Activated T-cell treated with anti-CD3 and anti-CD28 coated beads, Interleukin-2, amount 50 U/mL, for 4 hours (primary cell): ENCODE measurements around the gene GALK2. TPM values are rescaled to one million over a fixed set of nuclear protein-coding genes. Genes with fewer than 3 reads are reported as not detected.

ENCODE experiments used
- ATAC-seq, 2 donors: fragments of 200-7000 bp; cut with Tn5 transposase; one replicate each; pipeline ENCODE4 v1.10.0; 2021
- DNase-seq: peaks from one replicate; pipeline ENCODE4 v3.0.0-alpha.2; 2020
- H3K27me3 Mint-ChIP-seq: one replicate; pipeline ENCODE4 v1.8.0; 2021; ENCODE audit warnings: low read depth, mixed read lengths
- H3K36me3 Mint-ChIP-seq: one replicate; pipeline ENCODE4 v1.8.0; 2022; ENCODE audit warnings: mixed read lengths; ENCODE audit not compliant: insufficient read depth
- H3K4me1 Mint-ChIP-seq: one replicate; pipeline ENCODE4 v1.8.0; 2021; ENCODE audit warnings: low read depth, mixed read lengths
- H3K4me3 Mint-ChIP-seq: one replicate; pipeline ENCODE4 v1.8.0; 2021; ENCODE audit warnings: mild to moderate bottlenecking, moderate library complexity, mixed read lengths
- H3K9me3 Mint-ChIP-seq: one replicate; pipeline ENCODE4 v1.8.0; 2021; ENCODE audit warnings: mixed read lengths
- total RNA-seq, 3 donors: library from RNA; stranded (reverse); gene quantifications; one replicate each; pipeline ENCODE4 v1.2.1, GENCODE V29; 2021

Gene GALK2
- total RNA-seq, 3 donors from 2014 or later = 23.0 to 25.6 (median 24.5) TPM

GRCh38 chr15:49301562-49301961 is 131.5 kb downstream of the GALK2 start:
- no peak for ATAC-seq
- no peaks in the 10 kb centered on the region for H3K27me3 Mint-ChIP-seq
- peaks cover 65% of the 10 kb centered on the region for H3K36me3 Mint-ChIP-seq
- peaks cover 14% of the 10 kb centered on the region for H3K4me1 Mint-ChIP-seq
- DNase-seq = no peak
- peaks cover 4% of the 10 kb centered on the region for H3K9me3 Mint-ChIP-seq
- H3K4me3 Mint-ChIP-seq = no peak overlapping the region

- H3K4me1 Mint-ChIP-seq = peaks cover 11% of the 10 kb centered on the region
- peaks cover 4% of the 10 kb centered on the region for H3K9me3 Mint-ChIP-seq
- no peaks in the 10 kb centered on the region for H3K27me3 Mint-ChIP-seq
- H3K4me3 Mint-ChIP-seq = no peak overlapping the region
- ATAC-seq (no peak), DNase-seq (no peak)
- peaks cover 61% of the 10 kb centered on the region for H3K36me3 Mint-ChIP-seq
Observed at GRCh38 chr15:49303003-49303402, 133.0 kb downstream of the GALK2 start.

GRCh38 chr15:49306551-49306950 is 136.5 kb downstream of the GALK2 start:
- no peak for DNase-seq
- Mint-ChIP-seq H3K27me3 (no peaks in the 10 kb centered on the region), H3K4me1 (peaks cover 3% of the 10 kb centered on the region), H3K36me3 (peaks cover 63% of the 10 kb centered on the region), H3K9me3 (no peaks in the 10 kb centered on the region), H3K4me3 (no peak overlapping the region)
- no peak for ATAC-seq

GRCh38 chr15:49308686-49309085 is 138.6 kb downstream of the GALK2 start:
- Mint-ChIP-seq H3K9me3 (no peaks in the 10 kb centered on the region), H3K36me3 (peaks cover 67% of the 10 kb centered on the region), H3K4me3 (no peak overlapping the region), H3K4me1 (peaks cover 3% of the 10 kb centered on the region), H3K27me3 (no peaks in the 10 kb centered on the region)
- no peak for DNase-seq
- no peak for ATAC-seq

GRCh38 chr15:49309889-49310288 is 139.8 kb downstream of the GALK2 start:
- H3K9me3 Mint-ChIP-seq = no peaks in the 10 kb centered on the region
- DNase-seq (no peak), ATAC-seq (no peak)
- H3K4me3 Mint-ChIP-seq = no peak overlapping the region
- H3K27me3 Mint-ChIP-seq = no peaks in the 10 kb centered on the region
- H3K36me3 Mint-ChIP-seq = peaks cover 62% of the 10 kb centered on the region
- peaks cover 3% of the 10 kb centered on the region for H3K4me1 Mint-ChIP-seq

- ATAC-seq = no peak
- H3K36me3 Mint-ChIP-seq = peaks cover 46% of the 10 kb centered on the region
- no peak overlapping the region for H3K4me3 Mint-ChIP-seq
- H3K9me3 Mint-ChIP-seq = no peaks in the 10 kb centered on the region
- H3K4me1 Mint-ChIP-seq = peaks cover 3% of the 10 kb centered on the region
- H3K27me3 Mint-ChIP-seq = no peaks in the 10 kb centered on the region
- no peak for DNase-seq
Observed at GRCh38 chr15:49313650-49314049, 143.6 kb downstream of the GALK2 start.

- H3K4me3 Mint-ChIP-seq = no peak overlapping the region
- no peaks in the 10 kb centered on the region for H3K9me3 Mint-ChIP-seq
- H3K4me1 Mint-ChIP-seq = peaks cover 3% of the 10 kb centered on the region
- H3K36me3 Mint-ChIP-seq = peaks cover 49% of the 10 kb centered on the region
- ATAC-seq (no peak), DNase-seq (no peak)
- no peaks in the 10 kb centered on the region for H3K27me3 Mint-ChIP-seq
Observed at GRCh38 chr15:49314716-49315115, 144.7 kb downstream of the GALK2 start.

GRCh38 chr15:49315391-49315823 is 145.4 kb downstream of the GALK2 start:
- H3K27me3 Mint-ChIP-seq = no peaks in the 10 kb centered on the region
- no peaks in the 10 kb centered on the region for H3K4me1 Mint-ChIP-seq
- ATAC-seq (no peak), DNase-seq (no peak)
- H3K36me3 Mint-ChIP-seq = peaks cover 49% of the 10 kb centered on the region
- H3K9me3 Mint-ChIP-seq = no peaks in the 10 kb centered on the region
- no peak overlapping the region for H3K4me3 Mint-ChIP-seq

GRCh38 chr15:49320351-49320750 is 150.3 kb downstream of the GALK2 start:
- no peak overlapping the region for H3K4me3 Mint-ChIP-seq
- H3K9me3 Mint-ChIP-seq = no peaks in the 10 kb centered on the region
- ATAC-seq (no peak), DNase-seq (no peak)
- peaks cover 43% of the 10 kb centered on the region for H3K36me3 Mint-ChIP-seq
- peaks cover 4% of the 10 kb centered on the region for H3K4me1 Mint-ChIP-seq
- H3K27me3 Mint-ChIP-seq = no peaks in the 10 kb centered on the region

- Mint-ChIP-seq H3K9me3 (no peaks in the 10 kb centered on the region), H3K27me3 (no peaks in the 10 kb centered on the region), H3K4me3 (no peak overlapping the region), H3K4me1 (peaks cover 4% of the 10 kb centered on the region), H3K36me3 (peaks cover 40% of the 10 kb centered on the region)
- ATAC-seq (no peak), DNase-seq (no peak)
Observed at GRCh38 chr15:49323207-49323606, 153.2 kb downstream of the GALK2 start.

GRCh38 chr15:49327927-49328326 is 157.9 kb downstream of the GALK2 start:
- no peaks in the 10 kb centered on the region for H3K27me3 Mint-ChIP-seq
- DNase-seq (no peak), ATAC-seq (no peak)
- no peaks in the 10 kb centered on the region for H3K9me3 Mint-ChIP-seq
- H3K36me3 Mint-ChIP-seq = peaks cover 28% of the 10 kb centered on the region
- no peaks in the 10 kb centered on the region for H3K4me1 Mint-ChIP-seq
- no peak overlapping the region for H3K4me3 Mint-ChIP-seq

- no peak for ATAC-seq
- DNase-seq = no peak
- Mint-ChIP-seq H3K36me3 (peaks cover 28% of the 10 kb centered on the region), H3K4me1 (no peaks in the 10 kb centered on the region), H3K4me3 (no peak overlapping the region), H3K9me3 (no peaks in the 10 kb centered on the region), H3K27me3 (no peaks in the 10 kb centered on the region)
Observed at GRCh38 chr15:49328941-49329340, 158.9 kb downstream of the GALK2 start.

GRCh38 chr15:49330166-49330565 is 160.1 kb downstream of the GALK2 start:
- Mint-ChIP-seq H3K9me3 (no peaks in the 10 kb centered on the region), H3K4me3 (no peak overlapping the region), H3K36me3 (peaks cover 26% of the 10 kb centered on the region), H3K27me3 (no peaks in the 10 kb centered on the region), H3K4me1 (no peaks in the 10 kb centered on the region)
- DNase-seq = no peak
- no peak for ATAC-seq

- Mint-ChIP-seq H3K4me3 (no peak overlapping the region), H3K36me3 (peaks cover 26% of the 10 kb centered on the region), H3K4me1 (no peaks in the 10 kb centered on the region), H3K9me3 (no peaks in the 10 kb centered on the region), H3K27me3 (no peaks in the 10 kb centered on the region)
- DNase-seq (no peak), ATAC-seq (no peak)
Observed at GRCh38 chr15:49331442-49331841, 161.4 kb downstream of the GALK2 start.

- Mint-ChIP-seq H3K9me3 (no peaks in the 10 kb centered on the region), H3K36me3 (peaks cover 30% of the 10 kb centered on the region), H3K27me3 (no peaks in the 10 kb centered on the region), H3K4me1 (no peaks in the 10 kb centered on the region), H3K4me3 (no peak overlapping the region)
- ATAC-seq (no peak), DNase-seq (no peak)
Observed at GRCh38 chr15:49331951-49332350, 161.9 kb downstream of the GALK2 start.

- H3K9me3 Mint-ChIP-seq = peaks cover 5% of the 10 kb centered on the region
- H3K36me3 Mint-ChIP-seq = peaks cover 53% of the 10 kb centered on the region
- no peaks in the 10 kb centered on the region for H3K4me1 Mint-ChIP-seq
- DNase-seq = no peak
- no peak for ATAC-seq
- H3K27me3 Mint-ChIP-seq = no peaks in the 10 kb centered on the region
- no peak overlapping the region for H3K4me3 Mint-ChIP-seq
Observed at GRCh38 chr15:49339656-49340055, 169.6 kb downstream of the GALK2 start.
